ENCODE measurements around the gene EHMT1.

DNA sequence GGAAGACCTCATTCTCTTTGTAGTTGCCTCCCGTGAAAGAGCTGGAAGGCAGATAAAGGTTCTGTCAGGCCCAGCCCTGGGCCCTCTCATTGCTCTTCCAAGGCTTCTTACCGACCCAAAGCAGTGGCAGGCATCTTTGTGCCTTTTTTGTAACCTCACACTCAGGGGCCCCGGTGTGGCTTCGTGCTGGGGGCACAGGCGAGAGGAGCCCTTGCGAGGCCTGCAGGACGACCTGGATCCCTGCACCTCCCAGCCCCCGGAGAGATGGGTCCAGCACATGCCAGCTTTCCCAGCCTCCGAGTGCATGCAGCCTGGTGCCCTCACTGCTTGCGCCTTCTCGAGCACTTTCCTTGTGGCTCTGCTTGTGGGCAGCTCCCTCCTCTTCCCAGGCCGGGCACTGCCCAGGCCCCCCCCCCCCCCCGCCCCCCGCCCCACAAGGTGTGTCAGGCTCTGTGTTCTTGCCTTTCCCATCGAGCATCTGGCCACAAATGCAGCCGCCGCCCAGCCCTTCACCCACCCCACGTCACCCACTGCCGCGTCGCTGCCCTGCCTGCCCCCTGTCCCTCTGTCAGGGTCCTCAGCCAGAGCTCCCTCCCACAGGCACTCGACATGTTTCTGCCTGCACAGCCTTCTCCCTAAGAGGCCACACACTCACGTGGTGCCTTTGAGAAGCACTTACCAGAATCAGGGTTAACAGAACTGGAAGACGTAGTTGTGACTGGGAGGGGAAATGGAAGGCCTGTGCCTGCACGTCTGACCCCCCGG is 195.0 kb downstream of the EHMT1 start:
- TF ChIP-seq, protein P1, sequence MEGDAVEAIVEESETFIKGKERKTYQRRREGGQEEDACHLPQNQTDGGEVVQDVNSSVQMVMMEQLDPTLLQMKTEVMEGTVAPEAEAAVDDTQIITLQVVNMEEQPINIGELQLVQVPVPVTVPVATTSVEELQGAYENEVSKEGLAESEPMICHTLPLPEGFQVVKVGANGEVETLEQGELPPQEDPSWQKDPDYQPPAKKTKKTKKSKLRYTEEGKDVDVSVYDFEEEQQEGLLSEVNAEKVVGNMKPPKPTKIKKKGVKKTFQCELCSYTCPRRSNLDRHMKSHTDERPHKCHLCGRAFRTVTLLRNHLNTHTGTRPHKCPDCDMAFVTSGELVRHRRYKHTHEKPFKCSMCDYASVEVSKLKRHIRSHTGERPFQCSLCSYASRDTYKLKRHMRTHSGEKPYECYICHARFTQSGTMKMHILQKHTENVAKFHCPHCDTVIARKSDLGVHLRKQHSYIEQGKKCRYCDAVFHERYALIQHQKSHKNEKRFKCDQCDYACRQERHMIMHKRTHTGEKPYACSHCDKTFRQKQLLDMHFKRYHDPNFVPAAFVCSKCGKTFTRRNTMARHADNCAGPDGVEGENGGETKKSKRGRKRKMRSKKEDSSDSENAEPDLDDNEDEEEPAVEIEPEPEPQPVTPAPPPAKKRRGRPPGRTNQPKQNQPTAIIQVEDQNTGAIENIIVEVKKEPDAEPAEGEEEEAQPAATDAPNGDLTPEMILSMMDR (IDR thresholded peaks at IDR 0.05; ENCODE audit: low read length), result no peak
- no peak for TF ChIP-seq EZH2 (IDR thresholded peaks at IDR 0.05; ENCODE audit: borderline replicate concordance, low read length)

Data from OCI-LY1 (cell line).